Right renal cortex interstitium (tissue), 3 donors: ENCODE results near the gene MPPE1. TPM values are rescaled to one million over a fixed set of nuclear protein-coding genes. Genes with fewer than 3 reads are reported as not detected.
A peak's percentile ranks its signal among the peaks of the same experiment; 100 is the strongest.
"Not testable (repeated sequence)": the region's sequence is repeated elsewhere in the genome, so short reads cannot be mapped to it uniquely, and the experiment has no call there.

Experiments used
- DNase-seq, 3 donors: peaks; one replicate each; pipeline ENCODE4 v3.0.0-alpha.2; 2013; ENCODE audit warnings: low read depth in 3 of 3, low spot score in 2 of 3
- polyA plus RNA-seq, 3 donors: library from polyadenylated mRNA; unstranded; fragments of 120-200 nt; gene quantifications; one replicate each; pipeline ENCODE4 v1.2.1, GENCODE V29; 2013; ENCODE audit not compliant: insufficient read length in 3 of 3

Gene MPPE1, protein sequence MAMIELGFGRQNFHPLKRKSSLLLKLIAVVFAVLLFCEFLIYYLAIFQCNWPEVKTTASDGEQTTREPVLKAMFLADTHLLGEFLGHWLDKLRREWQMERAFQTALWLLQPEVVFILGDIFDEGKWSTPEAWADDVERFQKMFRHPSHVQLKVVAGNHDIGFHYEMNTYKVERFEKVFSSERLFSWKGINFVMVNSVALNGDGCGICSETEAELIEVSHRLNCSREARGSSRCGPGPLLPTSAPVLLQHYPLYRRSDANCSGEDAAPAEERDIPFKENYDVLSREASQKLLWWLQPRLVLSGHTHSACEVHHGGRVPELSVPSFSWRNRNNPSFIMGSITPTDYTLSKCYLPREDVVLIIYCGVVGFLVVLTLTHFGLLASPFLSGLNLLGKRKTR
- polyA plus RNA-seq, result 10 to 100 TPM; 38.4 to 47.2 (median 43.3) TPM

- peak; percentile 57 to 82 (median 77) for DNase-seq
Measured at GRCh38 chr18:11908182-11909060, at the start of gene MPPE1. Gene MPPE1 (minus strand): TSS chr18:11908317. CDS start chr18:11897264, 11,053 bp downstream.

DNA sequence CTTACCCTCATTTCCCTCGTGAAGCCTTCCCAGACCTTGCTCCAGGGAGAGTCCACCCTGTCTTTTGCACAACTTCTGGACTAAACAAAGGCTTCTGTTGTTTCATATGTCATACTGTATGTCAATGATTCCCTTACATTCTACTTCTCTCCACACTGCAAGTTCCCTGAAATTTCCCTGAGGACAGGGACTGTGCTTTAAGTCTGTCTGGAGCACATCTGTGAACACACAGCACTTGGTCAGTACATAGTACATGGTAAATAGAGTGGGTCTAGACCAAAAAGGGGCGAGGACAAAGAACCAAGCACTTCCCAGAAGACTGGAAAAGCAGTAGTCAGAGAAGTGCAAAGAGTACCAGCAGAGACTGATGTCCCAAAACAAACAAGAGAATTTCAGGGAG, 49.5 kb upstream of the MPPE1 start:
- no peak for DNase-seq

- no peak for DNase-seq
Measured at GRCh38 chr18:11956371-11957308, 48.5 kb upstream of the MPPE1 start.

GRCh38 chr18:11955239-11956029, 47.3 kb upstream of the MPPE1 start:
- DNase-seq, result no peak

DNA sequence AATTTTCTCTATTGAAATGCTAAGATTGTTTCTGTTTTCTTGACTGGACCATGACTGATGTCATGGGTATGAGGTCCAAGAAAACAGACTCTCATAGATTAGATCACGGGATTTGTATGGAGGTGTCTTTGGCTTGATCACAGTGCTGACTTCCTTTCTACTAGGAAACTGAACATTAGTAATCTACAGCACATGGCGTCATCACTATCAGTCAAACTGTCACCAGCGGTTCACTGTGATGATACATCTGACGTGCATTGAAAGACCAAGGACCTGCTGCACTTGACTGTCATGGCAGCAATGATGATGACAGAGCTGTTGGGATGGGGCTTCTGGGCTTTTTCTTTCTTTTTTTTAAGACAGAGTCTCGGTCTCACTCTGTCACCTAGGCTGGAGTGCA, 45.0 kb upstream of the MPPE1 start:
- DNase-seq, result no peak

- no peak for DNase-seq
Measured at GRCh38 chr18:11951390-11951851, 43.3 kb upstream of the MPPE1 start.

GRCh38 chr18:11950824-11951223, 42.7 kb upstream of the MPPE1 start:
- DNase-seq, result no peak

GRCh38 chr18:11948852-11949523, 40.9 kb upstream of the MPPE1 start:
- no peak for DNase-seq

DNA sequence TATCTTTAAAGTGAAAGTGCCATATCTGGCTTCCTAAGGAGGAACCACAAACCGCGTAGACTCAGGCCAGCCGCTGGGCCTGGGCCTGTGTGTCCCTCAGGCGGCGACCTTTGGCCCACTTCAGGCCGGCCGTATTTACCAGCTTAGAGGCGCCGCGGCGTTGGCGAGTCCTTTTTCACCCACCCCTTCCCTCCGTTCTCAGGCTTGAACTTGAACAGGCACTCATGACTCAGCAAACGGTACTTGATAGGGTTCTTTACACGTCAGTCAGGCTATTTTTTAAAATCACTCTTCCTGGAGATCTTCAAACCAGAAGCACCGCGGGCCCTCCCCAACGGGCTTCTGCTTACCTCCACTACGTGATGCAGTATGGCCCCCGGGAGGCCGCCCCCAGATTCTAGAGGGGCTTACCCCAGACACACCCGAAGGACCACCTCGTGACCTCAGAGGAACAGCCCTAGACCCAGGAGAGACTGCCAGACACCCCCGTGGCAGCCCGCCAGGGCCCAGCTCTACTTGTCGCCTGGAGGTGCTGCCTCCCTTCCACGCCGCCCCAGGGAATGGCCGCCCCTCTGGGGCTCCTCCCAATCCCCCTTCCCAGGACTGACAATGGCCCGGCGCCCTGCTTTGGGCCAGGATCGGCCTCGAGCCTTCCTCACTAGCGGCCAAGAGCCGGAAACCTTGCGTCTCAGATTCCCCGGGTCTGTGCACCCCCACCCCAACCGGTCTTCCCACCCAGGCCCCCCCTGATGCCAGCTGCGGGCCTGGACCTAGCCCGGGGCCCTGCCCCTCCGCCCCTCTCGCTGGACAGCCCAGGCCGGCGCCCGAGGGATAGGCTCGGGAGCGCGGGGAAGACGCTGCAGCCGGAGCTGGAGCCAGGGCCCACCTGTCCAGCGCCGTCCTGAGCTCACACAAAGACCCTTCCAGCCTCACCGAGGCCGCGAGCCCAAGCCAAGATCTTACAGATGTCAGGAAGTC, 39.4 kb upstream of the MPPE1 start:
- DNase-seq, result peak; percentile 52 to 72 (median 61)

DNA sequence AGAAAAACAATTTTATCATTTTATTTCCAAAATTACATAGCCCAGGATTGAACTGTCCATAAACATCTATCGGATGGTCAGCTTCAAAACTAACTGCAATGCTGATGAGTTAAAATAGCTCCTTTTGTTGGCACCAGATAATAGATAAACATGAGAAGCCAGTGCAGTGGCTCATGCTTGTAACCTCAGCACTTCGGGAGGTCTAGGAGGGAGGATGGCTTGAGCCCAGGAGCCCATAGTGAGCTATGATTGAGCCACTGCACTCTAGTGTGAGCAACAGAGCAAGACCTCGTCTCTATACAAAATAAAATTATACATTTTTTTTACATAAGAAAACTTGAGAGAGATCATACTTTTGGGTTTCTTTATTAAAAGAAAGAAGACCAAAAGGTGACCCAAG, 38.6 kb upstream of the MPPE1 start:
- DNase-seq, result no peak

DNA sequence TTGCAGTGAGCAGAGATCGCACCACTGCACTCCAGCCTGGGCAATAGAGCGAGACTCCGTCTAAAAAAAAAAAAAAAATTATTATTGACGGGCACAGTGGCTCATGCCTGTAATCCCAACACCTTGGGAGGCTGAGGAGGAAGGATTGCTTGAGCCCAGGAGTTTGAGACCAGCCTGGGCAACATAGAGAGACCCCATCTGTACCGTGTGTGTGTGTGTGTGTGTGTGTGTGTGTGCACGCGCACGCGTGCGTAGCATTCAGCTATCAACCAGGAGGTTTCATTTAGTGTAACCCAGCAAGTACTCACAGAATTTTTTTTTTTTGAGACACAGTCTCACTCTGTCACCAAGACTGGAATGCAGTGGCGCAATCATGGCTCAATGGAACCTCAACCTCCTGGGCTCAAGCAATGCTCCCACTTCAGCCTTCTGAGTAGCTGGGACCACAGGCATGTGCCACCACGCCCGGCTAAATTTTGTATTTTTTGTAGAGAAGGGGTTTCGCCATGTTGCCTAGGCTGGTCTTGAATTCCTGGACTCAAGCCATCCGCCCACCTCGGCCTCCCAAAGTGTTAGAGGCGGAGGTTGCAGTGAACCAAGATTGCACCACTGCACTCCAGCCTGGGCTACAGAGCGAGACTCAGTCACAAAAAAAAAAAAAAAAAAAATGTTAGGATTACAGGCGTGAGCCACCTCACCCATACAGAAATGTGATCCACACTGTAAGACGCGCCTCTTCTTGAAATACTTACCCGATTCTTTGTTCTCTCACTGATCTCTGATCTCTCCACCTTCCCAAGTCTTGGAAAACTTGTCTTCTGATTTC, 37.9 kb upstream of the MPPE1 start:
- DNase-seq, result not testable (repeated sequence)

- DNase-seq, result no peak
Measured at GRCh38 chr18:11944786-11945185, 36.7 kb upstream of the MPPE1 start.

DNA sequence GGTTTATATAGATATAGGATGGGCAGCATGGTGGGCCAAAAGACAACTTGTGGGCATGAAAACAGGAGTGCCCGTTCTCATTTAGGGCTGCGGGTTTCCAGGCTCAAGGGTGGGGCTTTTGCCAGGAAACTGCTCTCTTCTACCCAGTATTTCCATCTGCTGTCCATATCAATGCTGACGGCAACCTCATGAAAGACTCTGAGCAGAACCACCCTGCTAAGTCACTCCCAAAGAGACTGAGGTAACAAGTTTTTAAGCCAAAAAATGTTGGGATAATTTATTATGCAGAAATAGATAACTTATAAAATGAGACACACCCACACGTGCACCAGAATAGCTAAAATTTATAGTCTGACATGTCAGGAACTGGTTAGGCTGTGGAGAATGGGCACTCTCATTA, 36.1 kb upstream of the MPPE1 start:
- DNase-seq, result no peak

- DNase-seq, result no peak
Measured at GRCh38 chr18:11943551-11943950, 35.4 kb upstream of the MPPE1 start.

- no peak for DNase-seq
Measured at GRCh38 chr18:11940956-11941355, 32.8 kb upstream of the MPPE1 start.

GRCh38 chr18:11937874-11938478, 29.9 kb upstream of the MPPE1 start:
- DNase-seq, result peak; percentile 44 to 54 (median 50)

DNA sequence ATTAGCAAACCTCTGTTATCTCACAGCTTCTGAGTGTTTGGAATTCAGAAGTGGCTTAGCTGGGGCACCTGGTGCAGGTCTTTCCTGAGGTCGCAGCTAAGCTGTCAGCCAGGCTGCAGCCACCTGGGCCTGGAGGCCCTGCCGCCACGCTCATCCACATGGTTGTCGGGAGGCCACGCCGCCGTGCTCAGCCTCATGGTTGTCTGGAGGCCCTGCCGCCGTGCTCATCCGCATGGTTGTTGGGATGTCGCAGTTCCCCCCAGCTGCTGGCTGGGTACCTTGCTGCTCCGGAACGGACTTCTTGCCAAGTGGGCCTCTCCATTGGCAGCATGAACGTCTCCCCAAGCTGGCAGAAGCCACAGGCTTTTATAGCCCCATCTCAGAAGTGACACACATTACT, 24.3 kb upstream of the MPPE1 start:
- no peak for DNase-seq
